H1 (cell line): ENCODE results near the gene NRTN. TPM values are rescaled to one million over a fixed set of nuclear protein-coding genes. Genes with fewer than 3 reads are reported as not detected.

ENCODE experiments used
- CEBPB ChIP-seq: IDR thresholded peaks from 2 replicates; pipeline ENCODE4 v1.6.1; 2012; ENCODE audit warnings: low read depth, low read length
- GABPA ChIP-seq: IDR thresholded peaks from 2 replicates; pipeline ENCODE4 v1.6.1; 2011; ENCODE audit warnings: mild to moderate bottlenecking, low read length, moderate library complexity, borderline replicate concordance; ENCODE audit not compliant: insufficient read depth
- MAFK ChIP-seq: IDR thresholded peaks from 2 replicates; pipeline ENCODE4 v1.6.1; 2012; ENCODE audit warnings: low read depth, mild to moderate bottlenecking, improper control_type of control experiment, low read length
- TAF1 ChIP-seq: IDR thresholded peaks from 2 replicates; pipeline ENCODE4 v1.6.1; 2011; ENCODE audit warnings: mild to moderate bottlenecking, low read depth, low read length
- TEAD4 ChIP-seq: IDR thresholded peaks from 2 replicates; pipeline ENCODE4 v1.6.1; 2012; ENCODE audit warnings: low read depth, low read length, inconsistent platforms, mixed read lengths
- polyA plus RNA-seq, 7 experiments: library from polyadenylated mRNA; depleted of rRNA in 3 of 7; stranded (reverse) in 5 of 7; unstranded in 2 of 7; fragments of >200 nt in 5 of 7; fragments of 200-250 nt in 2 of 7; gene quantifications; 1 replicate in 5 of 7; 2 replicates in 1 of 7; 4 replicates in 1 of 7; pipeline versions ENCODE4 v1.2.1 to v1.2.3, GENCODE V29; 2011 to 2013; ENCODE audit warnings: missing spikeins in 2 of 7, mixed read lengths in 2 of 7
- total RNA-seq: library from RNA; stranded (reverse); fragmentation: NEBNext Ultra II Directional; extraction: Animal tissue kit (Norgen Biotek cat#: 25700); gene quantifications from 2 replicates; pipeline ENCODE4 v1.2.1, GENCODE V29; 2021

NRTN gene
- total and polyA plus RNA-seq, 2 of the 8 experiments (the other 6 are each of a cell fraction or from before 2014, with no cell fraction given), result 3.9 to 5.3 TPM

GRCh38 chr19:5864725-5865486 lies 60.0 kb downstream of the NRTN start (continued):
- TF ChIP-seq TEAD4 (0 out of 2 replicates have a peak, but pooled peaks have one; percentile 24), MAFK (no peak), CEBPB (no peak), TAF1 (no peak), GABPA (no peak)
